Lung (tissue), 12 donors: Measurements from ENCODE around the gene TTC7B. TPM values are rescaled to one million over a fixed set of nuclear protein-coding genes. Genes with fewer than 3 reads are reported as not detected.

Experiments used
- ATAC-seq: fragments of 200-7000 bp; cut with Tn5 transposase; one replicate; pipeline ENCODE4 v1.9.1; 2020; ENCODE audit warnings: moderate number of reproducible peaks; ENCODE audit not compliant: insufficient read depth, low FRiP score
- DNase-seq, 3 donors: peaks; one replicate each; pipeline ENCODE4 v3.0.0-alpha.2; 2013 to 2017
- H3K27ac ChIP-seq, 2 donors: one replicate each; pipeline ENCODE4 v1.5.1; 2013; ENCODE audit warnings: mild to moderate bottlenecking in 2 of 2, moderate library complexity in 2 of 2, control low read depth in 1 of 2, inconsistent platforms in 1 of 2, low read depth in 1 of 2, low read length in 1 of 2
- H3K27me3 ChIP-seq, 3 donors: one replicate each; pipeline ENCODE4 v1.5.1; 2013; ENCODE audit warnings: low read length in 2 of 3; ENCODE audit not compliant: control insufficient read depth in 3 of 3, insufficient read depth in 3 of 3
- H3K36me3 ChIP-seq, 4 donors: one replicate each; pipeline ENCODE4 v1.5.1; 2013; ENCODE audit warnings: low read length in 4 of 4, mild to moderate bottlenecking in 1 of 4, moderate library complexity in 1 of 4; ENCODE audit not compliant: control insufficient read depth in 4 of 4, insufficient read depth in 4 of 4
- H3K4me1 ChIP-seq, 5 donors: one replicate each; pipeline ENCODE4 v1.5.1; 2013; ENCODE audit warnings: low read length in 5 of 5, mild to moderate bottlenecking in 2 of 5, moderate library complexity in 1 of 5; ENCODE audit not compliant: control insufficient read depth in 5 of 5, insufficient read depth in 5 of 5
- H3K4me3 ChIP-seq: one replicate; pipeline ENCODE4 v1.5.1; 2013; ENCODE audit warnings: mild to moderate bottlenecking, control low read depth, moderate library complexity
- H3K9ac ChIP-seq, 2 donors: one replicate each; pipeline ENCODE4 v1.5.1; 2013; ENCODE audit warnings: low read length in 2 of 2, control low read depth in 1 of 2; ENCODE audit not compliant: insufficient read depth in 1 of 2
- H3K9me3 ChIP-seq, 4 donors: one replicate each; pipeline ENCODE4 v1.5.1; 2013; ENCODE audit warnings: low read length in 3 of 4, mild to moderate bottlenecking in 1 of 4, moderate library complexity in 1 of 4; ENCODE audit not compliant: control insufficient read depth in 4 of 4, insufficient read depth in 3 of 4
- WGBS, 2 donors: extraction: QIAGEN DNeasy Blood & Tissue Kit; methylation state at CpG; one replicate each; pipeline ENCODE4 v1.1.7; 2013; 5-methylcytosine and 5-hydroxymethylcytosine counted together
- polyA plus RNA-seq, 2 donors: library from polyadenylated mRNA; stranded (reverse); fragments of 200-250 nt; gene quantifications; one replicate each; pipeline ENCODE4 v1.2.1, GENCODE V29; 2013
- total RNA-seq, 2 donors: library from RNA; depleted of rRNA in 1 of 2; stranded (reverse); fragments of >200 nt in 1 of 2; gene quantifications; one replicate each; pipeline ENCODE4 v1.2.1, GENCODE V29; 2014 to 2021
- TF ChIP-seq, protein P1 (sequence below): IDR thresholded peaks from 2 replicates; pipeline ENCODE4 v1.5.1; 2012; ENCODE audit warnings: mild to moderate bottlenecking; ENCODE audit errors: control extremely low read depth, extremely low read depth
- donor health status: control.
- donor health status: control.
- donor health status: Bipolar disorder and iron deficiency.
- donor health status: healthy.
- donor health status: DM: yes; HTN: yes; CAD: no.

The TTC7B gene
- total and polyA plus RNA-seq, 4 donors, result 11.0 to 39.6 (median 23.0) TPM

DNA sequence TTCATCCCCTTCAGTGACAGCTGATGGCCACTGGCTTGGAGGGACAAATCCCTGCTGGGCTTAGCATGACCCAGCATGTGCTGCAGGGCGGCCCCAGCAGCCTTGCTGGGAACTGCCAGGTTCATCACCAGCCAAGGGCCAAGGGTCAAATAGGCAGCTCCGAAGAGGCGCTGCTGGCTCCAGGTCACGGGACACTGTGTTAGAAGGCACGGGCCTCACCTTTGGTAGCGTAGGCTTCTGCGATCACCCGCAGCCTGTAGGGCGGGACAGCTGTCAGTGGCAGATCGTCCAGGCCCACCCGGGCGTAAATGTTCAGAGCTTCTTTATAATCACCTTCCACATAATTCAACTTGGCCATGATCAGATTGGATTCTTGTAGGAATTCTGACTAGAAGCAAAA lies 35.7 kb downstream of the TTC7B start:
- H3K9ac ChIP-seq, result no peak overlapping the region
- DNase-seq, result no peak
- no peaks in the 10 kb centered on the region for H3K9me3 ChIP-seq
- no peaks in the 10 kb centered on the region for H3K27me3 ChIP-seq
- H3K27ac ChIP-seq, result no peak overlapping the region
- 94% methylated on average over 12 of the region's 12 CpGs for WGBS, 2 donors
- no peak overlapping the region for H3K4me3 ChIP-seq
- ATAC-seq, result no peak
- peaks cover 0 to 26% (median 15%) of the 10 kb centered on the region in 4 donors for H3K36me3 ChIP-seq
- TF ChIP-seq, protein P1, sequence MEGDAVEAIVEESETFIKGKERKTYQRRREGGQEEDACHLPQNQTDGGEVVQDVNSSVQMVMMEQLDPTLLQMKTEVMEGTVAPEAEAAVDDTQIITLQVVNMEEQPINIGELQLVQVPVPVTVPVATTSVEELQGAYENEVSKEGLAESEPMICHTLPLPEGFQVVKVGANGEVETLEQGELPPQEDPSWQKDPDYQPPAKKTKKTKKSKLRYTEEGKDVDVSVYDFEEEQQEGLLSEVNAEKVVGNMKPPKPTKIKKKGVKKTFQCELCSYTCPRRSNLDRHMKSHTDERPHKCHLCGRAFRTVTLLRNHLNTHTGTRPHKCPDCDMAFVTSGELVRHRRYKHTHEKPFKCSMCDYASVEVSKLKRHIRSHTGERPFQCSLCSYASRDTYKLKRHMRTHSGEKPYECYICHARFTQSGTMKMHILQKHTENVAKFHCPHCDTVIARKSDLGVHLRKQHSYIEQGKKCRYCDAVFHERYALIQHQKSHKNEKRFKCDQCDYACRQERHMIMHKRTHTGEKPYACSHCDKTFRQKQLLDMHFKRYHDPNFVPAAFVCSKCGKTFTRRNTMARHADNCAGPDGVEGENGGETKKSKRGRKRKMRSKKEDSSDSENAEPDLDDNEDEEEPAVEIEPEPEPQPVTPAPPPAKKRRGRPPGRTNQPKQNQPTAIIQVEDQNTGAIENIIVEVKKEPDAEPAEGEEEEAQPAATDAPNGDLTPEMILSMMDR, result no peak
- no peaks in the 10 kb centered on the region for H3K4me1 ChIP-seq

DNA sequence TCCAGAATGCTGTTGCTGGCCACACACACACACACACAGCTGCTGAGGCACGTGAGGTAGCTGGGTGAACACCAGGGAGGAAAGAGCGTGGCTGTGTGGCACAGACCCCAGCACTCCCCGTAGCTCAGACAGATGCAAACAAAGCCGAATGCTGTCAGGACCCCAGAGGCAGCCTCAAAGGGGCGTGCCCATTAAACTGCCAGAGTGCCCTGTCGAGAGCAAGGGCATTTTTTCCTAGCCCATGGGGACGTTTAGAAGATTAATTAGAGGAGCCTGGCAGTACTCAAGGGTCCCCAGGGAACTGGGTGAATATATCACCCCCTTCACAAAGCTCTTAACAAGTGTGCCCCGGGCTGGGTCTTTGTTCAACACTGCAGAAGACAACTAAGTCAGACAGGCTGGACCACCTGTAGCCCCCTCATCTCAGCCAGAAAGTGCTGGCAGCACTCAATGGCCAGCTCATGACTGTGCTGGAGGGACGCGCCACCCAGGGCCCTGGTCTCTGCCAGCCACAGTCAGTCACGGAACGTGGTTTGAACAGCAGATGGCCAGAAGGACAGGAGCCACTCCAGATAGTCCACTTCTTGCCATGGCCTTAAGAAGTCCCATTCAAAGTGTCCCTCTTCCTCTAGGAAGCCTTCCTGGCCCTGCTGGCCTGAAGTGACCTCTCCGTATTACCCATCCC lies 37.5 kb downstream of the TTC7B start:
- Histone ChIP-seq H3K9me3 (no peaks in the 10 kb centered on the region), H3K9ac (no peak overlapping the region), H3K27ac (no peak overlapping the region), H3K4me3 (no peak overlapping the region), H3K27me3 (no peaks in the 10 kb centered on the region), H3K4me1 (no peaks in the 10 kb centered on the region), H3K36me3 (peaks cover 0 to 26% (median 14%) of the 10 kb centered on the region in 4 donors)
- no peak for DNase-seq
- TF ChIP-seq, protein P1, result no peak
- ATAC-seq, result no peak
- WGBS, 2 donors, result 90% methylated on average over 13 of the region's 13 CpGs

DNA sequence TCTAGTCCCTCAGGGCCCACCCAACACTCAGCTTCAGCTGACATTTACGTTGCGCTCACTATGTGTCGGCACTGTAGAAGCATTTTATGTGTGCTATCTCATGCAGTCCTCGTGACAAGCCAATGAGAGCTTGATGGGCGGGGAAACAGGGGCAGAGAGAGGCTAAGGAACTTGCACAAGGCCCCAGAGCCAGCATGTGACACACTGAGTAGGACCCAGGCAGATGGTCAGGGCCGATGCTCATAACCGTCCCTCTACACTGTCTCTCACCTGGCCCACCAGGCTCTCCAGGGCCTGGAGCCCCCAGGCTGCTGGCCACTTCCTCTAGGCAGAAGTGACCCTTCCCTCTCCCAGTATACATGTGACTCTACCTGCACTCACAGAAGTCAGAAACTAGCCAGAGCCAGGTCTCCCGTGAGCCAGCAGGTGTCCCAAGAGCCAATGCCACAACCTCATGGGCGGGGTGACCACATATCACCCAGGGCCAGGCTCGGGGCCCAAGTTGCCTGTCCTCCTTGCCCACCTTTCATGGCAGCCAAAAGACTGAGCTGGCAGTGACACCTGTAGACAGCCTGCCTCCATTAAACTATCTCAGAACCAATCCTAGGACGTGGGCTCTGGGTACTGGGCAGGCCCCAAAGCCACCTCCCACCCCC lies 38.3 kb downstream of the TTC7B start:
- TF ChIP-seq, protein P1, result no peak
- H3K4me1 ChIP-seq, result no peaks in the 10 kb centered on the region
- no peak for ATAC-seq
- DNase-seq, result no peak
- H3K36me3 ChIP-seq, result peaks cover 0 to 24% (median 13%) of the 10 kb centered on the region in 4 donors
- H3K27ac ChIP-seq, result no peak overlapping the region
- no peak overlapping the region for H3K9ac ChIP-seq
- no peak overlapping the region for H3K4me3 ChIP-seq
- no peaks in the 10 kb centered on the region for H3K27me3 ChIP-seq
- 81 to 90% methylated on average over 9 to 11 of the region's 11 CpGs for WGBS, 2 donors
- H3K9me3 ChIP-seq, result no peaks in the 10 kb centered on the region
